K562 (cell line): ENCODE measurements around the gene MRPL11. TPM values are rescaled to one million over a fixed set of nuclear protein-coding genes. Genes with fewer than 3 reads are reported as not detected.
A peak's percentile ranks its signal among the peaks of the same experiment; 100 is the strongest.

Source experiments
- ATAC-seq: fragments of 200-7000 bp; cut with Tn5 transposase; 3 replicates; pipeline ENCODE4 v1.9.1; 2020; ENCODE audit warnings: moderate library complexity
- BruUV-seq: library from RNA; stranded (reverse); fragments of 400-500 nt; replicated peaks from 2 replicates; lab custom pipeline; 2021; lab: Mats Ljungman, UMichigan
- CTCF ChIA-PET: fragments of 300-600 bp; formaldehyde crosslinking; extraction: SDS; loops from one replicate; lab custom pipeline; 2021; ENCODE audit warnings: low intra/inter-chr PET ratio; lab: Yijun Ruan, JAX
- POLR2A ChIA-PET: fragments of 300-600, 350-650 bp; sonication (Branson Sonifier 250); formaldehyde crosslinking; extraction: SDS; loops from one replicate; lab custom pipeline; 2021; ENCODE audit warnings: antibody characterized with exemption, inconsistent platforms; lab: Yijun Ruan, JAX
- DNase-seq, 4 experiments: peaks; one replicate each; pipeline versions ENCODE4 v3.0.0 to v3.0.0-alpha.2; 2011 to 2018; ENCODE audit warnings: low spot score in 3 of 4, mixed read lengths in 3 of 4; ENCODE audit errors: extremely low read depth in 1 of 4
- FAIRE-seq: peaks from 2 replicates; lab custom pipeline; 2011; peaks lifted over from hg19 to GRCh38; lab: Jason Lieb, UNC
- H2AFZ ChIP-seq: 2 replicates; pipeline ENCODE4 v1.6.0; 2011; ENCODE audit warnings: low read depth, low read length, control low read depth, inconsistent platforms
- H3K27ac ChIP-seq: fragments of 200-600 bp; 3 replicates; pipeline ENCODE4 v1.8.0; 2011; ENCODE audit warnings: low read depth, mild to moderate bottlenecking, control low read depth, inconsistent platforms, low read length, moderate library complexity, mixed read lengths; ENCODE audit errors: extremely low read depth
- H3K27me3 ChIP-seq, 2 experiments: fragments of 300-600 bp in 1 of 2; 2 replicates in 1 of 2; 3 replicates in 1 of 2; pipeline versions ENCODE4 v1.6.0 to v1.8.0; 2011; ENCODE audit warnings: inconsistent platforms in 2 of 2, low read length in 2 of 2, mild to moderate bottlenecking in 1 of 2, mixed read lengths in 1 of 2, moderate library complexity in 1 of 2; ENCODE audit not compliant: control insufficient read depth in 2 of 2, insufficient read depth in 2 of 2
- H3K36me3 ChIP-seq: fragments of 300-600 bp; 3 replicates; pipeline ENCODE4 v1.8.0; 2011; ENCODE audit warnings: mild to moderate bottlenecking, low read length, inconsistent platforms; ENCODE audit not compliant: control insufficient read depth, insufficient read depth
- H3K4me1 ChIP-seq, 2 experiments: fragments of 200-600 bp in 1 of 2; replicated peaks in 1 of 2; 2 replicates in 1 of 2; 3 replicates in 1 of 2; pipeline versions ENCODE4 v1.5.1 to v1.8.0; 2011; ENCODE audit warnings: inconsistent platforms in 2 of 2, low read length in 2 of 2, mild to moderate bottlenecking in 1 of 2, mixed read lengths in 1 of 2, moderate library complexity in 1 of 2; ENCODE audit not compliant: control insufficient read depth in 2 of 2, insufficient read depth in 2 of 2
- H3K4me2 ChIP-seq: 2 replicates; pipeline ENCODE4 v1.6.1; 2011; ENCODE audit warnings: low read length, control low read depth, inconsistent platforms, mixed read lengths; ENCODE audit not compliant: insufficient read depth
- H3K4me3 ChIP-seq: fragments of 200-600 bp; sonication (generic), shearing (Covaris generic); 2 replicates; pipeline ENCODE4 v1.5.1; 2016; ENCODE audit warnings: control low read depth, inconsistent platforms
- H3K79me2 ChIP-seq: fragments of 200-600 bp; 3 replicates; pipeline ENCODE4 v1.8.0; 2011; ENCODE audit warnings: low read length, inconsistent platforms; ENCODE audit not compliant: control insufficient read depth, insufficient read depth
- H3K9ac ChIP-seq, 2 experiments: 2 replicates each; pipeline versions ENCODE4 v1.6.0 to v1.6.1; 2011; ENCODE audit warnings: low read depth in 2 of 2, low read length in 2 of 2, control low read depth in 1 of 2, inconsistent platforms in 1 of 2, mild to moderate bottlenecking in 1 of 2, mixed read lengths in 1 of 2; ENCODE audit not compliant: insufficient read depth in 1 of 2
- H3K9me1 ChIP-seq: one replicate; pipeline ENCODE4 v1.6.0; 2011; ENCODE audit warnings: inconsistent platforms, mild to moderate bottlenecking, low read length, moderate library complexity; ENCODE audit not compliant: control insufficient read depth, insufficient read depth
- H3K9me3 ChIP-seq: replicated peaks from 2 replicates; pipeline ENCODE4 v1.5.1; 2011; ENCODE audit warnings: low read depth, low read length, inconsistent platforms; ENCODE audit not compliant: control insufficient read depth, insufficient read depth
- H4K20me1 ChIP-seq: replicated peaks from 2 replicates; pipeline ENCODE4 v1.6.1; 2011; ENCODE audit warnings: low read length, inconsistent platforms, mixed read lengths; ENCODE audit not compliant: control insufficient read depth, insufficient read depth
- ARID1B ChIP-seq: fragments of 450-650 bp; IDR thresholded peaks from 2 replicates; pipeline ENCODE4 v1.6.1; 2016; ENCODE audit warnings: antibody characterized with exemption, mild to moderate bottlenecking, inconsistent platforms
- ASH1L ChIP-seq: fragments of 450-650 bp; IDR thresholded peaks from 2 replicates; pipeline ENCODE4 v1.6.1; 2018; ENCODE audit warnings: borderline replicate concordance, mild to moderate bottlenecking, low read depth; ENCODE audit not compliant: partially characterized antibody
- ETS1 ChIP-seq: conservative IDR thresholded peaks from 2 replicates; pipeline ENCODE4 v1.6.1; 2011; ENCODE audit warnings: low read depth, mild to moderate bottlenecking, low read length; ENCODE audit not compliant: control insufficient read depth
- GTF2E2 ChIP-seq: fragments of 200-800 bp; sonication (Bioruptor generic); IDR thresholded peaks from 2 replicates; pipeline ENCODE4 v1.6.1; 2016; ENCODE audit warnings: missing genetic modification characterization, missing compliant biosample characterization
- JUN ChIP-seq, 2 experiments: sonication (generic) in 1 of 2; formaldehyde crosslinking in 1 of 2; IDR thresholded peaks; 2 replicates each; pipeline versions ENCODE4 v1.6.1 to v1.8.0; 2012 to 2022; ENCODE audit warnings: borderline replicate concordance in 2 of 2, mild to moderate bottlenecking in 2 of 2, improper control_type of control experiment in 1 of 2, low read depth in 1 of 2, low read length in 1 of 2, missing genetic modification reagents in 1 of 2
- NR2F6 ChIP-seq: fragments of 450-650 bp; formaldehyde crosslinking; IDR thresholded peaks from 2 replicates; pipeline ENCODE4 v1.4.0; 2020; ENCODE audit warnings: mild to moderate bottlenecking
- SAFB ChIP-seq: fragments of 200-400 bp; formaldehyde crosslinking; IDR thresholded peaks from 2 replicates; pipeline ENCODE4 v1.6.1; 2017; ENCODE audit warnings: low read depth, low read length, borderline replicate concordance
- SMAD2 ChIP-seq: fragments of 150-350 bp; IDR thresholded peaks from 2 replicates; pipeline ENCODE4 v1.6.1; 2014; ENCODE audit warnings: low read depth, mild to moderate bottlenecking, low read length
- TAF7 ChIP-seq: fragments of 450-650 bp; IDR thresholded peaks from 2 replicates; pipeline ENCODE4 v1.6.1; 2016; ENCODE audit warnings: missing genetic modification characterization, missing compliant biosample characterization
- THRAP3 ChIP-seq: fragments of 450-650 bp; IDR thresholded peaks from 2 replicates; pipeline ENCODE4 v1.6.1; 2016; ENCODE audit warnings: mild to moderate bottlenecking, inconsistent platforms, borderline replicate concordance
- XRCC5 ChIP-seq: fragments of 200-400 bp; formaldehyde crosslinking; IDR thresholded peaks from 2 replicates; pipeline ENCODE4 v1.6.1; 2017; ENCODE audit warnings: low read depth, mild to moderate bottlenecking, low read length
- ZFX ChIP-seq: sonication (generic); formaldehyde crosslinking; IDR thresholded peaks from 2 replicates; pipeline ENCODE4 v1.8.0; 2022; ENCODE audit warnings: mild to moderate bottlenecking, missing genetic modification reagents, moderate library complexity
- ZNF408 ChIP-seq: fragments of 250-450 bp; sonication (Bioruptor Pico); IDR thresholded peaks from 2 replicates; pipeline ENCODE4 v1.4.0; 2020; ENCODE audit warnings: low read depth, mild to moderate bottlenecking, moderate library complexity
- ZNF449 ChIP-seq: fragments of 250-450 bp; sonication (Bioruptor Pico); IDR thresholded peaks from 2 replicates; pipeline ENCODE4 v1.8.0; 2022; ENCODE audit warnings: moderate library complexity, mild to moderate bottlenecking, inconsistent platforms
- ZNF668 ChIP-seq: fragments of 250-450 bp; sonication (Bioruptor Pico); IDR thresholded peaks from 2 replicates; pipeline ENCODE4 v1.8.0; 2022; ENCODE audit warnings: mild to moderate bottlenecking, inconsistent platforms
- ZNF717 ChIP-seq: fragments of 250-450 bp; sonication (Bioruptor Pico); IDR thresholded peaks from 2 replicates; pipeline ENCODE4 v1.5.0; 2021
- WGBS: fragments of 100-300 bp; shearing (Covaris generic); methylation state at CpG from one replicate; pipeline ENCODE4 v1.1.6; 2016; ENCODE audit warnings: low coverage, mixed read lengths; ENCODE audit not compliant: insufficient coverage; ENCODE audit errors: missing lambda C conversion rate; 5-methylcytosine and 5-hydroxymethylcytosine counted together
- in situ Hi-C: fragments of 300-500 bp; cut with MboI; formaldehyde crosslinking; loops from 4 replicates; pipeline ENCODE4 v1.15.0; 2018; ENCODE audit warnings: inconsistent platforms, mixed read lengths
- intact Hi-C: fragments of 100-400 bp; cut with micrococcal nuclease; formaldehyde crosslinking; loops from 2 replicates; pipeline ENCODE4 v1.14.2; 2022
- polyA plus RNA-seq, 8 experiments: library from polyadenylated mRNA; depleted of rRNA in 4 of 8; stranded (reverse) in 5 of 8; unstranded in 3 of 8; fragments of >200 nt; fragmentation: Nextera tagmentation in 2 of 8; fragmentation: Illumina TruSeq in 1 of 8; extraction: Ambion mirVana in 2 of 8; extraction: Trizol in 1 of 8; gene quantifications; 2 replicates each; pipeline versions ENCODE4 v1.2.1 to v1.2.3, GENCODE V29; 2011 to 2014; ENCODE audit warnings: inconsistent platforms in 1 of 8, missing spikeins in 1 of 8
- total RNA-seq, 7 experiments: library from RNA; depleted of rRNA in 6 of 7; stranded (reverse); fragments of >200 nt in 6 of 7; fragmentation: Illumina TruSeq in 2 of 7; extraction: Trizol in 2 of 7; gene quantifications; 2 replicates each; pipeline versions ENCODE4 v1.2.1 to v1.2.3, GENCODE V29; 2011 to 2021; ENCODE audit warnings: low replicate concordance in 1 of 7

The MRPL11 gene
- total and polyA plus RNA-seq, 9 of the 15 experiments (the other 6 are each of a cell fraction or from before 2014, with no cell fraction given), result 33.0 to 173 (median 91.9) TPM

DNA sequence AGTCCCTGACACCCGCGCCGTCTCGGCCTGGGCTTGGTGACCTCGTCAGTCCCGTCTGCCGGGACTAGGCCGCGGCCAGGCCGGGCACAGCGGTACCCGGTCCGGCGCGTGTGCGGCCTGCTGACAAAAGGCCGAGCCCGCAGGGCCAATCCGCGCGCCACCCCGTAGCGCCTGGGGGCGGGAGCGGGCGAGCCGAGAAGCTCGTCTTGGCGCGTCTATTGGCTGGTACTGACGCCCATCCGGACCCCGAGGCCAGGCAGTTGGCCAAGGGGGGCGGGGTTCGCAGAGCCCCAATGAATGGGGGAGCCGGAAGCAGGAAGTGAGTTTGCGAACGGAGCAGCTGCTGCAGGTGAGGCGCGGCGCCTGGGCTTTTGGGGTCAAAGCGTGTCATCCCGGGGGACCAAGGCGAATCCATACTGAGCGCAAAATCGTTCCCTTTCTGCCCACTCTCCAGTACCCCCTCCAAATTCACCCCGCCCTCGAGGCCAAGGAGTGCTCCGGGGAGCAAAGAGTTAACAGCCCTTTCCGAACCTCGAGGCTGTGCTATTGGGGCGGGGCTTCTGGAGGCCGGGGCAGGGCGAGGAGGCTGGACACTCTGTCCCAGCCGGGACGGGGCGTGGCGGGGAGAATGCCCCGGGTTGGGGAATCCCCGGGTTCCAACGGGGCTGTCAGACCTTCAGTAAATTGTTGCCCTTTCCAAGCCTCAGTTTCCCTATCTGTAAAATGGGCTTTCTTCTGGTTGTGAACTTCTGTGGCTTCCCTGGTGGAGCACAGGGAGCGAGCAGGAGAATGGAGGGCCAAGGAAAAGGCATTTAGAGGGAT lies 41.7 kb upstream of the MRPL11 start, which contains the start of gene DPP3 (continued):
- TF ChIP-seq ASH1L (peak; percentile 80), ZNF668 (no peak), ZFX (peak; percentile 100), XRCC5 (0 out of 2 replicates have a peak, but pooled peaks have one; percentile 4)

- H2AFZ ChIP-seq, result peak overlapping the region; percentile 97
- peak overlapping the region; percentile 92 for H3K27ac ChIP-seq
- peaks cover 20% of the 10 kb centered on the region; the same call in 2 of the 3 replicates for H3K36me3 ChIP-seq
- ChIA-PET CTCF (interaction anchor here (2.0 to 4.2 kb wide), 2 partner anchors 72 to 93 kb away, joined by 5 to 50 read pairs; no protein-coding TSS in a partner anchor), POLR2A (interaction anchor here (0.6 to 2.2 kb wide), 18 partner anchors 8 to 428 kb away, joined by 3 to 18 read pairs (median 4); partner anchors contain the start of genes BBS1, MRPL11, PELI3 and RBM4)
- no peaks in the 10 kb centered on the region for H3K27me3 ChIP-seq
- WGBS, result 2% methylated on average over 32 of the region's 34 CpGs
- DNase-seq (peak; percentile 39 to 50 (median 46)), ATAC-seq (peak; percentile 63), FAIRE-seq (no peak)
- in situ Hi-C loops (no loop called here), intact Hi-C loops (loop anchor here (1.0 to 5.0 kb wide), 3 partner anchors 40 to 198 kb away; partner anchors contain the start of gene RBM4B)
- peaks cover 3 to 31% of the 10 kb centered on the region in 2 experiments; a peak in 4 of 5 replicates for H3K4me1 ChIP-seq
- H3K4me3 ChIP-seq, result peak overlapping the region; percentile 65
- peaks cover 12% of the 10 kb centered on the region; the same call in 2 of the 3 replicates for H3K79me2 ChIP-seq
- H3K4me2 ChIP-seq, result peak overlapping the region; percentile 87
- H3K9ac ChIP-seq, result peak overlapping the region; percentile 92 to 95
- peaks cover 9% of the 10 kb centered on the region; the same call in 1 of the 2 replicates for H4K20me1 ChIP-seq
- H3K9me1 ChIP-seq, result no peaks in the 10 kb centered on the region
- no peaks in the 10 kb centered on the region for H3K9me3 ChIP-seq
- TSS peak; percentile 90 for BruUV-seq
- no peak for TF ChIP-seq ETS1
- TF ChIP-seq ZNF717 (CRISPR knock-in tag), result 0 out of 2 replicates have a peak, but pooled peaks have one; percentile 33
- no peak for TF ChIP-seq NR2F6 (CRISPR knock-in tag)
- no peak for TF ChIP-seq ARID1B
- 0 out of 2 replicates have a peak, but pooled peaks have one; percentile 15 for TF ChIP-seq TAF7
- no peak for TF ChIP-seq ZNF408 (CRISPR knock-in tag)
- TF ChIP-seq THRAP3, result no peak
- TF ChIP-seq SMAD2, result no peak
- no peak for TF ChIP-seq JUN (IDR thresholded peaks at IDR 0.05; ENCODE audit: borderline replicate concordance, low read depth, low read length)
- peak; percentile 81; the same call in 1 of the 2 replicates for TF ChIP-seq JUN (CRISPR knock-in tag; IDR thresholded peaks at IDR 0.05; ENCODE audit: borderline replicate concordance)
- no peak for TF ChIP-seq ZNF449 (CRISPR knock-in tag)
- no peak for TF ChIP-seq SAFB
- peak; percentile 31 for TF ChIP-seq GTF2E2 (tag)
These were observed 40.9 kb upstream of the MRPL11 start for GRCh38 chr11:66479394-66480116.
